DND-41 (cell line): Measurements from ENCODE around the gene FIG4.

Source experiments
- ATAC-seq: fragments of 200-7000 bp; cut with Tn5 transposase; 3 replicates; pipeline ENCODE4 v1.9.1; 2021; ENCODE audit warnings: low read depth; ENCODE audit not compliant: insufficient read depth
- DNase-seq: peaks from one replicate; pipeline ENCODE4 v3.0.0-alpha.2; 2020
- H2AFZ ChIP-seq: 2 replicates; pipeline ENCODE4 v1.6.0; 2012; ENCODE audit warnings: low read depth, low read length
- H3K27ac ChIP-seq: 2 replicates; pipeline ENCODE4 v1.5.1; 2012; ENCODE audit warnings: low read length, inconsistent platforms
- H3K27me3 ChIP-seq: fragments of 200-600 bp; sonication (generic); 2 replicates; pipeline ENCODE4 v1.6.0; 2012; ENCODE audit warnings: low read length, mild to moderate bottlenecking, inconsistent platforms; ENCODE audit not compliant: insufficient read depth, poor library complexity
- H3K36me3 ChIP-seq: 2 replicates; pipeline ENCODE4 v1.5.1; 2012; ENCODE audit warnings: low read length, inconsistent platforms; ENCODE audit not compliant: insufficient read depth
- H3K4me1 ChIP-seq: 2 replicates; pipeline ENCODE4 v1.5.1; 2012; ENCODE audit warnings: mild to moderate bottlenecking, low read length; ENCODE audit not compliant: insufficient read depth
- H3K4me2 ChIP-seq: 2 replicates; pipeline ENCODE4 v1.6.0; 2012; ENCODE audit warnings: mild to moderate bottlenecking, moderate library complexity, low read length, inconsistent platforms; ENCODE audit not compliant: insufficient read depth
- H3K4me3 ChIP-seq, 2 experiments: fragments of 200-600 bp in 1 of 2; shearing (Covaris generic) in 1 of 2; 2 replicates each; pipeline ENCODE4 v1.5.1; 2012 to 2016; ENCODE audit warnings: inconsistent platforms in 2 of 2, low read length in 2 of 2, mild to moderate bottlenecking in 2 of 2, low read depth in 1 of 2, moderate library complexity in 1 of 2
- H3K79me2 ChIP-seq: 2 replicates; pipeline ENCODE4 v1.6.0; 2012; ENCODE audit warnings: low read length, inconsistent platforms; ENCODE audit not compliant: insufficient read depth
- H3K9ac ChIP-seq: 2 replicates; pipeline ENCODE4 v1.6.0; 2012; ENCODE audit warnings: low read depth, mild to moderate bottlenecking, inconsistent platforms, low read length, moderate library complexity
- H3K9me3 ChIP-seq: 2 replicates; pipeline ENCODE4 v1.5.1; 2012; ENCODE audit warnings: low read length, moderate library complexity, mild to moderate bottlenecking, inconsistent platforms; ENCODE audit not compliant: insufficient read depth, severe bottlenecking
- H4K20me1 ChIP-seq: 2 replicates; pipeline ENCODE4 v1.6.0; 2012; ENCODE audit warnings: low read length; ENCODE audit not compliant: insufficient read depth
- EZH2 ChIP-seq: IDR thresholded peaks from 3 replicates; pipeline ENCODE4 v1.6.1; 2012; ENCODE audit warnings: borderline replicate concordance, low read depth, mild to moderate bottlenecking, moderate library complexity, low read length, inconsistent platforms; ENCODE audit not compliant: severe bottlenecking
- TF ChIP-seq, protein P1 (sequence below): IDR thresholded peaks from 2 replicates; pipeline ENCODE4 v1.5.1; 2012; ENCODE audit warnings: borderline replicate concordance, low read length, moderate library complexity, mild to moderate bottlenecking; ENCODE audit not compliant: poor library complexity, severe bottlenecking; ENCODE audit errors: extremely low read depth

The FIG4 gene

DNA sequence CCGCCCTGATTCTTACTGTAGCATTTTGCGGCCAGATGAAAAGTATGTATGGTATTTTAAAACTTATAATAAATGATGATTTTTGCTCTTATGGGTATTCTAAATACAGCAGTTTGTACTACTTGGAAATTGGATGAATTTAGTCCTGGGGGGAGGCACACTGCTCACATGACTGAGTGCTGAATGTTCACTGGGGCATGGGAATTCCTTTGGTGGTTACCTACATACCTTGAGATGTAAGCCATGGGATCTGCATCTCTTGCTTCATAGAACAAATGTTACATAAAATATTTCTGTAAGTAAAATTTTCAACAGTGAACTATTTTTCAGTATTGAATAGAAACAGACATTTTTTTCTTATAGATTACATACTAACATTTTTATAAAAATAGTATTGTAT is 71.1 kb downstream of the FIG4 start:
- DNase-seq (no peak), ATAC-seq (no peak)
- TF ChIP-seq EZH2, result no peak
- TF ChIP-seq, protein P1, sequence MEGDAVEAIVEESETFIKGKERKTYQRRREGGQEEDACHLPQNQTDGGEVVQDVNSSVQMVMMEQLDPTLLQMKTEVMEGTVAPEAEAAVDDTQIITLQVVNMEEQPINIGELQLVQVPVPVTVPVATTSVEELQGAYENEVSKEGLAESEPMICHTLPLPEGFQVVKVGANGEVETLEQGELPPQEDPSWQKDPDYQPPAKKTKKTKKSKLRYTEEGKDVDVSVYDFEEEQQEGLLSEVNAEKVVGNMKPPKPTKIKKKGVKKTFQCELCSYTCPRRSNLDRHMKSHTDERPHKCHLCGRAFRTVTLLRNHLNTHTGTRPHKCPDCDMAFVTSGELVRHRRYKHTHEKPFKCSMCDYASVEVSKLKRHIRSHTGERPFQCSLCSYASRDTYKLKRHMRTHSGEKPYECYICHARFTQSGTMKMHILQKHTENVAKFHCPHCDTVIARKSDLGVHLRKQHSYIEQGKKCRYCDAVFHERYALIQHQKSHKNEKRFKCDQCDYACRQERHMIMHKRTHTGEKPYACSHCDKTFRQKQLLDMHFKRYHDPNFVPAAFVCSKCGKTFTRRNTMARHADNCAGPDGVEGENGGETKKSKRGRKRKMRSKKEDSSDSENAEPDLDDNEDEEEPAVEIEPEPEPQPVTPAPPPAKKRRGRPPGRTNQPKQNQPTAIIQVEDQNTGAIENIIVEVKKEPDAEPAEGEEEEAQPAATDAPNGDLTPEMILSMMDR, result no peak
- Histone ChIP-seq H4K20me1 (no peaks in the 10 kb centered on the region), H2AFZ (no peak overlapping the region), H3K27ac (no peak overlapping the region), H3K9ac (no peak overlapping the region), H3K79me2 (no peaks in the 10 kb centered on the region), H3K4me2 (no peak overlapping the region), H3K36me3 (no peaks in the 10 kb centered on the region), H3K4me1 (no peaks in the 10 kb centered on the region), H3K27me3 (no peaks in the 10 kb centered on the region), H3K4me3 (no peak overlapping the region), H3K9me3 (no peaks in the 10 kb centered on the region)

DNA sequence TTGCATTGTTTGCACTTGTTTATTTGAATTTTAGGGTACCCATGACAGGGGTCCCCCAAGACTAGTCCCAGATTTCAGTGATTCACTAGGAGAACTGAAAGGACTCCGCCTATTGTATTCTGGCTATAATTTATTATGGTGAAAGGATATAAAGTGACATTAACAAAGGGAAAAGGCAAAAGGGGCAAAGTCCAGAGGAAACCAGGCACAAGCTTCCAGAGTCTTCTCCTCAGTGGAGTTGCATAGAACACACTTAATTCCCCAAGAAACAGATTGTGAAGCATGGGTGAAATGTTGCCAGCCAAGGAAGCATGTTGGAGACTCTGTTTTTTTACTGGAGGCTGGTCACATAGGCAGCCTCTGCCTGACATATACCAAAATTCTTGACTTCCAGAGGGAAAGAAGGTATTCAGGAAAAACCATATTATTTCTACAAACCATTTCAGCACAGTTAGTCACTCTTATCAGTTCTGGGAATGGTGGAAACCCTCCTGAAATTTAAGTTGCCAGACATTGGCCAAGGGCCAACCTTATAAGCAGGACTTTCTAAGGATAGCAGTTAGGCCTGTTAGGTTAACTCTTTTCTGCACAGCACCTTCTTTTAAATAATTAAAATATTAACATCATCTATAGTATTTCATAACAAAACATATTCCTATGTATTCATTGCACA is 71.8 kb downstream of the FIG4 start:
- Histone ChIP-seq H3K79me2 (no peaks in the 10 kb centered on the region), H3K27me3 (no peaks in the 10 kb centered on the region), H2AFZ (no peak overlapping the region), H3K4me1 (no peaks in the 10 kb centered on the region), H3K4me3 (no peak overlapping the region), H3K9me3 (no peaks in the 10 kb centered on the region), H3K27ac (no peak overlapping the region), H3K4me2 (no peak overlapping the region), H3K36me3 (no peaks in the 10 kb centered on the region; the same call in 1 of the 2 replicates), H4K20me1 (no peaks in the 10 kb centered on the region), H3K9ac (no peak overlapping the region)
- no peak for ATAC-seq
- TF ChIP-seq, protein P1, result no peak
- no peak for TF ChIP-seq EZH2
- DNase-seq, result no peak

DNA sequence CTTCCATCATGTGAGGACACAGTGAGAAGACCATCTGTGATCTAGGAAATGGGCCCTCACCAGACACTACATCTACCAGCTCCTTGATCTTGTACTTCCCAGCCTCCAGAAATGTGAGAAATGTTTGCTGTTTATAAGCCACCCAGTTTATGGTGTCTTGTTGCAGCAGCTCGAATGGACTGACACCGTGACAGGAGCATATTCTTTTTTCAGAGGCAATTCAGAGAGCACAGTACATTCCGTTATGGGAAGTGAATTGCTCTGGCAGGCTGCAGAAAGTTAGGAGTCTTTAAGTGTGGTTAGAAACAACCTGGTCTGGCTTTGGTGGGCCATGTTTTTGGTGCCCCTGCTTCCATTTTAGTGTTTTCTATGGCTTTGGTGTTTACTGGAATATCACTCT is 75.1 kb downstream of the FIG4 start:
- Histone ChIP-seq H3K79me2 (no peaks in the 10 kb centered on the region), H3K4me2 (no peak overlapping the region), H3K27me3 (no peaks in the 10 kb centered on the region), H3K36me3 (no peaks in the 10 kb centered on the region; the same call in 1 of the 2 replicates), H4K20me1 (no peaks in the 10 kb centered on the region), H3K9me3 (no peaks in the 10 kb centered on the region), H2AFZ (no peak overlapping the region), H3K27ac (no peak overlapping the region), H3K4me1 (no peaks in the 10 kb centered on the region), H3K9ac (no peak overlapping the region), H3K4me3 (no peak overlapping the region)
- TF ChIP-seq, protein P1, result no peak
- no peak for TF ChIP-seq EZH2
- ATAC-seq, result no peak
- DNase-seq, result no peak

DNA sequence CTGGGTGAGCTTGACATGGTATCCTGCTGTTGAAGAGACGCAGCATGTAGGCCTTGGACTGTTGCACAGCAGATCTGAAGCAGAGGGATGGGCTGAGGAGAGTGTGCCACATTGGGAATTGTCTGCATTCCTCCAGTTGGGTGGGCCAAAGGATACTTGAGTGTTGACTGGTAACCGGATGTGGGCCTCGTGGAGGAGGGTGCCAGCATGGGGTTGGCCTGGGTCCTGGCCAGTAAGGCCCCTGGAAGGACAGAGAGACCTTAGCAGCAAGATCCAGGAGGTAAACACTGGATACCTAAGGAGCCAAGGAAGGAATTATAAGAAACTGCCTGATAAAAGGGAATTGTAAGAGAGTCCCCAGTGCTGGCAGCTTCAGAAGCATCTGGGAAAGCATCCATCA is 76.9 kb downstream of the FIG4 start:
- DNase-seq (no peak), ATAC-seq (no peak)
- Histone ChIP-seq H3K27me3 (no peaks in the 10 kb centered on the region), H3K4me3 (no peak overlapping the region), H3K79me2 (no peaks in the 10 kb centered on the region), H3K4me2 (no peak overlapping the region), H3K27ac (no peak overlapping the region), H3K4me1 (no peaks in the 10 kb centered on the region), H3K36me3 (no peaks in the 10 kb centered on the region; the same call in 1 of the 2 replicates), H2AFZ (no peak overlapping the region), H4K20me1 (no peaks in the 10 kb centered on the region), H3K9ac (no peak overlapping the region), H3K9me3 (no peaks in the 10 kb centered on the region)
- no peak for TF ChIP-seq EZH2
- TF ChIP-seq, protein P1, result no peak
